ENCODE data around the gene EFS.

EFS gene

DNA sequence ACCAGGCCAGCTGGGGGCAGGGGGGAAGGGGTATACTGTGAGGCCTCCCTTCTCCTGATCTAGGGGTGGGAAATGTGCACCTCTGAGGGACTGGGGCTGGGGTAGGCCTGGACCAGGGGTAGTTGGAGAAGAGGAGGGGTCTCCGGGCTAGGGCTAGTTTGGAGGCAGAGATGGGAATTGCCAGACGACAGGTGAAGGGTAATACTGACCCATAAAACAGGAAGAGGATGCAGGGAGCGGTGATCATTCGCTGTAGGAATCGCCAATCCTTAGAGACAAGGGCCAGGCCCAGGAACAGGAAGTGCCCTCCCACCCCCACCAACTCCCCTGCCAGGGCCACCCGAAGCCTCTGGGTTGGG lies 16.7 kb downstream of the EFS start:
- TF ChIP-seq, protein P1, sequence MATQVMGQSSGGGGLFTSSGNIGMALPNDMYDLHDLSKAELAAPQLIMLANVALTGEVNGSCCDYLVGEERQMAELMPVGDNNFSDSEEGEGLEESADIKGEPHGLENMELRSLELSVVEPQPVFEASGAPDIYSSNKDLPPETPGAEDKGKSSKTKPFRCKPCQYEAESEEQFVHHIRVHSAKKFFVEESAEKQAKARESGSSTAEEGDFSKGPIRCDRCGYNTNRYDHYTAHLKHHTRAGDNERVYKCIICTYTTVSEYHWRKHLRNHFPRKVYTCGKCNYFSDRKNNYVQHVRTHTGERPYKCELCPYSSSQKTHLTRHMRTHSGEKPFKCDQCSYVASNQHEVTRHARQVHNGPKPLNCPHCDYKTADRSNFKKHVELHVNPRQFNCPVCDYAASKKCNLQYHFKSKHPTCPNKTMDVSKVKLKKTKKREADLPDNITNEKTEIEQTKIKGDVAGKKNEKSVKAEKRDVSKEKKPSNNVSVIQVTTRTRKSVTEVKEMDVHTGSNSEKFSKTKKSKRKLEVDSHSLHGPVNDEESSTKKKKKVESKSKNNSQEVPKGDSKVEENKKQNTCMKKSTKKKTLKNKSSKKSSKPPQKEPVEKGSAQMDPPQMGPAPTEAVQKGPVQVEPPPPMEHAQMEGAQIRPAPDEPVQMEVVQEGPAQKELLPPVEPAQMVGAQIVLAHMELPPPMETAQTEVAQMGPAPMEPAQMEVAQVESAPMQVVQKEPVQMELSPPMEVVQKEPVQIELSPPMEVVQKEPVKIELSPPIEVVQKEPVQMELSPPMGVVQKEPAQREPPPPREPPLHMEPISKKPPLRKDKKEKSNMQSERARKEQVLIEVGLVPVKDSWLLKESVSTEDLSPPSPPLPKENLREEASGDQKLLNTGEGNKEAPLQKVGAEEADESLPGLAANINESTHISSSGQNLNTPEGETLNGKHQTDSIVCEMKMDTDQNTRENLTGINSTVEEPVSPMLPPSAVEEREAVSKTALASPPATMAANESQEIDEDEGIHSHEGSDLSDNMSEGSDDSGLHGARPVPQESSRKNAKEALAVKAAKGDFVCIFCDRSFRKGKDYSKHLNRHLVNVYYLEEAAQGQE (IDR thresholded peaks at IDR 0.05; ENCODE audit: insufficient read depth in 1 of 2, low read depth in 2 of 2, low read length in 2 of 2), result no peak
- TF ChIP-seq TAF1 (IDR thresholded peaks at IDR 0.05; ENCODE audit: borderline replicate concordance, insufficient read depth, low read length) (no peak), POLR2AphosphoS5 (IDR thresholded peaks at IDR 0.05; ENCODE audit: low read depth, low read length) (no peak), FOXP2 (optimal IDR thresholded peaks at IDR 0.05; ENCODE audit: borderline replicate concordance, extremely low read depth, extremely low read length, insufficient read depth) (no peak), SIN3A (IDR thresholded peaks at IDR 0.05; ENCODE audit: borderline replicate concordance, insufficient read depth, low read length) (no peak)

DNA sequence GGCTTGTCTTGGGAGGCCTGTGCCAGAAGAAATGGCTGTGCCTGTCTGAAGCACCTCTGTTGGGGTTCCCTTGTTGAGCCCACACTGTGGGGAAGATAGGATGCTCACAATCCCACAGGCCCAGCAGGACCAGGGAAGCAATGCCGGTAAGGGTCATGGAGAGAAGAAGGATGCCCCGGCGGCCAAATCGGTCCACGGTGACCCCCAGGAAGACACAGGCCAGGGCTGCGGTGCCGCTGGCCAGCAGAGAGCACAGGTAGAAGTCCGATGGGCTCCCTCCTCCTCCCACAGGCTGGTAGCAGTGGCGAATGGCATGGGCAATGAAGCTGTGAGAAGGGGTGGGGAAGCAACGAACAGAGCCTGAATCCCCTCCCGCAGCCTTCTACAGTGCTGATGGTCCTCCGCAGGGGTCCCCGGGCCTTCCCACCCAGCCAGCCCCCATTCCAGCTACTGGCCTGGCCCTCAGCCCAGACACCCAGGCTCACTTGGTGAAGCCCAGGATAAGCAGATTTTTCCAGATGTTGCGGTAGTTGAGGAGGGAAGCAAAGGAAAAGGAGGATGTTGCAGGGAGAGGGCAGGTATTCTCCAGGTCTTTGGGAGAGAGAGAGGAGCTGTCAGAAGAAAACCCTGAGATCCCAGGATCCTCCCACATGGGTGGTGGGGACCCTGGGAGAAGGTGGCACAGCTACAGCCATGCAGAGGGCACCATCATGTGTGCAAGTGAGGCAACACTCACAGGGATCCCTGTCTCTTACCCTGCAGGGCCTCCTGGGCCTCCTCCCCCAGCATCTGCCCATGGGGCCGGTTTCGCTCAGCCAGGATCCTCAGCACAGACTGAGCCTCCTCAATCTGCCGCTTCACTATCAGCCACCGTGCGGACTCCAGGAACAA lies 17.3 kb downstream of the EFS start:
- TF ChIP-seq FOXP2 (optimal IDR thresholded peaks at IDR 0.05; ENCODE audit: borderline replicate concordance, extremely low read depth, extremely low read length, insufficient read depth) (no peak), SIN3A (IDR thresholded peaks at IDR 0.05; ENCODE audit: borderline replicate concordance, insufficient read depth, low read length) (no peak)
- TF ChIP-seq, protein P1 (IDR thresholded peaks at IDR 0.05; ENCODE audit: insufficient read depth in 1 of 2, low read depth in 2 of 2, low read length in 2 of 2), result no peak

DNA sequence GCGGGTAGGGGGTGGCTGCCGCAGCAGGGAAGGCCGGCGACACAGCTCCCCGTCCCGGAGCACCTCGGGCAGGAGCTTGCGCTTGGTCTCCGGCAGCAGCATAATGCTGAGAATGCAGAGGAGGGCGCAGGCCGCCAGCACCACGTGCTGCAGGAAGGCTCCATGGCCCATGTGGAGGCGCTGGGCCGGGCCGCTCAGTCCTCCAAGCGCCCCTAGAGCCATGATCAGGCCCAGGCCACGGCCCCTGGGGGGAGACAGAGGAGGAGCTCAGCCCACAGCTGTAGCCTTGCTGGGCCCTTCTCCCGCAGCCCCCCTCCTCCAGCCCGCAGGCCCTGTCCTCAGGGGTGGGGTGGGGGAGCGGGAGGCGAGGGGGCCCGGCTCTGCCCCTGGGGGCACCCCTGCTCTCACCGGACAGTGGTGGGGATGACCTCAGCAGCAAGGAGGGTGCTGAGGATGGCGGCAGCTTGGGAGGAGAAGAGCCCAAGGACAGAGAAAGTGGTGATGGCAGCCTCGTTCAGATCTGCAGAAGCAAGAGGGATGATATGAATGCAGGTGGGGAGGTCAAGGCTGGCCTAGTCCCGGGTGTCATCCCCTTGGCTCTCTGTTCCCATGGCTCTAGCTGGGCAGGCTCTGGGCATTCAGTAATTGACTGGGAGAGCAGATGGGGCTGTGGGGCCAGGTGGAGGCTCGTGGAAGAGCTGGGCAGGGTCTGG lies 18.1 kb downstream of the EFS start:
- TF ChIP-seq TAF1 (IDR thresholded peaks at IDR 0.05; ENCODE audit: borderline replicate concordance, insufficient read depth, low read length) (no peak), POLR2AphosphoS5 (IDR thresholded peaks at IDR 0.05; ENCODE audit: low read depth, low read length) (no peak), FOXP2 (optimal IDR thresholded peaks at IDR 0.05; ENCODE audit: borderline replicate concordance, extremely low read depth, extremely low read length, insufficient read depth) (no peak), SIN3A (IDR thresholded peaks at IDR 0.05; ENCODE audit: borderline replicate concordance, insufficient read depth, low read length) (no peak)
- TF ChIP-seq, protein P1 (IDR thresholded peaks at IDR 0.05; ENCODE audit: insufficient read depth in 1 of 2, low read depth in 2 of 2, low read length in 2 of 2), result no peak

DNA sequence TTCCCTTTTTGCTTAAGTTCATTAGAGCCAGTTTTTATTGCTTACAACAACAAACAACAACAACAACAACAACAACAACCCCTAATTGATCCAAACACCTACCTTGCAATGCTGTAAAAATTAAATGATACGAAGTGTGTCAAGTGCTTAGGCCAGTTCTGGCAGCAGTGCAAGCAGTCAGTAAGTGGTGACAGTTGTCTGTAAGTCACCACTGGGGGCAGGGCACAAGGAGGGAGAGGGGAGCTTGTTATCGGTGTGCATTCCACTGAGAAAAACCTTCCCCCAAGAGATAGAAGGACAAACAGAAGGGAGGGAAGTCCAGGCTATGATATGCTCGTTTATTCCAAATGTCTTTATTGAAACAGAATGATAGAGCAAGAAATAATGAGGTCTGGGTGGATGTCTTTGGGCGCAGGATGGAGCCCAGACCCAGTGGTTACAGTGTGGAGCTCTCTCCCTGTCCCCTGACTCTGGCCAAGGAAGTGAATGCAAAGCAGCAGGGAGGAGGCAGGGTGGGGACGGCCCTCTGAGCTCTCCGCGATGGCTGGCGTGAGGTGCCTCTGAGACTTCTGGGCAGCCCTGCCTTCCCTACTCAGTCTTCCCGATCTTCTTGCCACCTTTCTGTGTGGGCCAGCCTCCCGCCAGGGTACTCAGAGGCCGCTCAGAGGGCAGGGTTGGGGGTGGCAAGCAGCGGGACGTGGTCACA lies 18.8 kb downstream of the EFS start:
- TF ChIP-seq FOXP2 (optimal IDR thresholded peaks at IDR 0.05; ENCODE audit: borderline replicate concordance, extremely low read depth, extremely low read length, insufficient read depth) (no peak), SIN3A (IDR thresholded peaks at IDR 0.05; ENCODE audit: borderline replicate concordance, insufficient read depth, low read length) (no peak), POLR2AphosphoS5 (IDR thresholded peaks at IDR 0.05; ENCODE audit: low read depth, low read length) (no peak), TAF1 (IDR thresholded peaks at IDR 0.05; ENCODE audit: borderline replicate concordance, insufficient read depth, low read length) (no peak)
- TF ChIP-seq, protein P1 (IDR thresholded peaks at IDR 0.05; ENCODE audit: insufficient read depth in 1 of 2, low read depth in 2 of 2, low read length in 2 of 2), result no peak
